SK-N-SH treated with all-trans-retinoic acid at 6 μM for 48 hours (cell line): ENCODE results near the gene UBFD1.

ENCODE experiments used
- ATAC-seq: fragments of 200-7000 bp; cut with Tn5 transposase; 3 replicates; pipeline ENCODE4 v1.9.1; 2020; ENCODE audit warnings: mild to moderate bottlenecking, moderate library complexity
- ARNTL ChIP-seq: fragments of 450-650 bp; formaldehyde crosslinking; IDR thresholded peaks from 2 replicates; pipeline ENCODE4 v1.5.0; 2020; ENCODE audit warnings: low read depth, mild to moderate bottlenecking, moderate library complexity, borderline replicate concordance
- BACH2 ChIP-seq: fragments of 250-450 bp; sonication (Bioruptor Pico); IDR thresholded peaks from 2 replicates; pipeline ENCODE4 v1.9.0; 2021; ENCODE audit warnings: mild to moderate bottlenecking, borderline replicate concordance
- ESRRG ChIP-seq: fragments of 250-450 bp; sonication (Bioruptor Pico); IDR thresholded peaks from 2 replicates; pipeline ENCODE4 v1.6.1; 2021; ENCODE audit warnings: mild to moderate bottlenecking
- GLIS3 ChIP-seq: fragments of 250-450 bp; sonication (Bioruptor Pico); IDR thresholded peaks from 2 replicates; pipeline ENCODE4 v1.5.0; 2020; ENCODE audit warnings: mild to moderate bottlenecking, moderate library complexity
- ISL1 ChIP-seq: fragments of 250-450 bp; sonication (Bioruptor Pico); IDR thresholded peaks from 2 replicates; pipeline ENCODE4 v2.1.2; 2022; ENCODE audit warnings: mild to moderate bottlenecking, moderate library complexity
- OSR1 ChIP-seq: fragments of 250-450 bp; sonication (Bioruptor Pico); IDR thresholded peaks from 2 replicates; pipeline ENCODE4 v1.8.0; 2022; ENCODE audit warnings: moderate library complexity, mild to moderate bottlenecking, inconsistent platforms
- PATZ1 ChIP-seq: fragments of 250-450 bp; sonication (Bioruptor Pico); IDR thresholded peaks from 2 replicates; pipeline ENCODE4 v1.8.0; 2020; ENCODE audit warnings: mild to moderate bottlenecking, moderate library complexity, borderline replicate concordance
- PPARA ChIP-seq: fragments of 250-450 bp; sonication (Bioruptor Pico); IDR thresholded peaks from 2 replicates; pipeline ENCODE4 v1.5.0; 2020; ENCODE audit warnings: mild to moderate bottlenecking, borderline replicate concordance
- SNAI2 ChIP-seq: fragments of 250-450 bp; sonication (Bioruptor Pico); IDR thresholded peaks from 2 replicates; pipeline ENCODE4 v1.5.0; 2020; ENCODE audit warnings: mild to moderate bottlenecking, moderate library complexity
- TCF4 ChIP-seq: fragments of 250-450 bp; sonication (Bioruptor Pico); IDR thresholded peaks from 2 replicates; pipeline ENCODE4 v1.8.0; 2021; ENCODE audit warnings: mild to moderate bottlenecking, moderate library complexity, borderline replicate concordance
- TOX ChIP-seq: fragments of 250-450 bp; sonication (Bioruptor Pico); IDR thresholded peaks from 2 replicates; pipeline ENCODE4 v1.8.0; 2021; ENCODE audit warnings: mild to moderate bottlenecking, moderate library complexity, borderline replicate concordance
- ZC3H10 ChIP-seq: fragments of 250-450 bp; sonication (Bioruptor Pico); IDR thresholded peaks from 2 replicates; pipeline ENCODE4 v1.5.1; 2021; ENCODE audit warnings: mild to moderate bottlenecking, moderate library complexity
- ZFP30 ChIP-seq: fragments of 450-650 bp; formaldehyde crosslinking; IDR thresholded peaks from 2 replicates; pipeline ENCODE4 v1.5.0; 2022; ENCODE audit warnings: mild to moderate bottlenecking, moderate library complexity
- ZNF565 ChIP-seq: fragments of 450-650 bp; formaldehyde crosslinking; conservative IDR thresholded peaks from 2 replicates; pipeline ENCODE4 v1.5.0; 2020; ENCODE audit warnings: low read depth, mild to moderate bottlenecking, moderate library complexity
- ZNF70 ChIP-seq: fragments of 450-650 bp; formaldehyde crosslinking; IDR thresholded peaks from 2 replicates; pipeline ENCODE4 v1.5.0; 2020; ENCODE audit warnings: mild to moderate bottlenecking, moderate library complexity
- ZNF8 ChIP-seq: fragments of 450-650 bp; formaldehyde crosslinking; IDR thresholded peaks from 2 replicates; pipeline ENCODE4 v1.5.0; 2020; ENCODE audit warnings: mild to moderate bottlenecking, moderate library complexity

UBFD1 gene

GRCh38 chr16:23611936-23612335 is 54.4 kb downstream of the UBFD1 start:
- no peak for TF ChIP-seq OSR1
- TF ChIP-seq PATZ1 (CRISPR knock-in tag) = no peak
- no peak for TF ChIP-seq GLIS3 (CRISPR knock-in tag)
- no peak for TF ChIP-seq ZC3H10 (CRISPR knock-in tag)
- no peak for TF ChIP-seq ESRRG
- no peak for TF ChIP-seq TOX (CRISPR knock-in tag)
- no peak for TF ChIP-seq ZNF8 (CRISPR knock-in tag)
- no peak for TF ChIP-seq ISL1 (CRISPR knock-in tag)
- TF ChIP-seq PPARA (CRISPR knock-in tag) = no peak
- no peak for TF ChIP-seq SNAI2
- no peak for TF ChIP-seq ZFP30
- no peak for TF ChIP-seq BACH2
- no peak for ATAC-seq

GRCh38 chr16:23615805-23616204 is 58.3 kb downstream of the UBFD1 start:
- TF ChIP-seq ARNTL (CRISPR knock-in tag) = no peak
- no peak for TF ChIP-seq GLIS3 (CRISPR knock-in tag)
- TF ChIP-seq ZNF8 (CRISPR knock-in tag) = no peak
- no peak for TF ChIP-seq ZNF70
- TF ChIP-seq TCF4 (CRISPR knock-in tag) = no peak
- no peak for TF ChIP-seq ZNF565
- TF ChIP-seq SNAI2 = no peak
- ATAC-seq = no peak
